ENCODE measurements around the gene FBXO11.
A peak's percentile ranks its signal among the peaks of the same experiment; 100 is the strongest.

GRCh38 chr2:47767880-47768609, 138.3 kb downstream of the FBXO11 start:
- TF ChIP-seq CTCF (optimal IDR thresholded peaks at IDR 0.05 in 1 of 3, IDR thresholded peaks at IDR 0.05 in 1 of 3, conservative IDR thresholded peaks at IDR 0.05 in 1 of 3; ENCODE audit: extremely low read depth in 1 of 3, insufficient read depth in 2 of 3, low read length in 3 of 3): peak; percentile 86 to 100 (median 92)
- TF ChIP-seq EZH2 (IDR thresholded peaks at IDR 0.05; ENCODE audit: low read length): no peak
